HepG2 (cell line): Measurements from ENCODE around the gene GRIP2. TPM values are rescaled to one million over a fixed set of nuclear protein-coding genes. Genes with fewer than 3 reads are reported as not detected.

Experiments used
- ATAC-seq: fragments of 200-7000 bp; cut with Tn5 transposase; 3 replicates; pipeline ENCODE4 v1.9.1; 2020; ENCODE audit warnings: mild to moderate bottlenecking, moderate library complexity
- BruUV-seq: library from RNA; stranded (reverse); fragments of 400-500 nt; replicated peaks from 2 replicates; lab custom pipeline; 2021; lab: Mats Ljungman, UMichigan
- CTCF ChIA-PET: fragments of 300-600 bp; formaldehyde crosslinking; extraction: SDS; loops from one replicate; lab custom pipeline; 2021; ENCODE audit warnings: low total read pairs, inconsistent platforms, low intra/inter-chr PET ratio; lab: Yijun Ruan, JAX
- POLR2A ChIA-PET: fragments of 350-600 bp; sonication (Branson Sonifier 250); formaldehyde crosslinking; loops from one replicate; lab custom pipeline; 2020; ENCODE audit warnings: antibody characterized with exemption, inconsistent platforms; lab: Yijun Ruan, JAX
- DNase-seq: peaks from one replicate; pipeline ENCODE4 v3.0.0-alpha.2; 2015; ENCODE audit warnings: low spot score
- FAIRE-seq: peaks from 3 replicates; lab custom pipeline; 2011; peaks lifted over from hg19 to GRCh38; lab: Jason Lieb, UNC
- H2AFZ ChIP-seq: one replicate; pipeline ENCODE4 v1.6.1; 2011; ENCODE audit warnings: low read length, inconsistent platforms
- H3K27ac ChIP-seq: fragments of 300-600 bp; 3 replicates; pipeline ENCODE4 v1.8.0; 2011; ENCODE audit warnings: mixed run types, mild to moderate bottlenecking, mixed read lengths, low read length, inconsistent platforms; ENCODE audit not compliant: insufficient read depth; ENCODE audit errors: extremely low read length
- H3K27me3 ChIP-seq, 2 experiments: fragments of 200-600 bp in 1 of 2; 2 replicates in 1 of 2; 3 replicates in 1 of 2; pipeline versions ENCODE4 v1.6.0 to v1.8.0; 2011; ENCODE audit warnings: low read length in 2 of 2, mild to moderate bottlenecking in 2 of 2, moderate library complexity in 2 of 2, inconsistent platforms in 1 of 2; ENCODE audit not compliant: insufficient read depth in 2 of 2, control insufficient read depth in 1 of 2
- H3K36me3 ChIP-seq, 2 experiments: fragments of 200-600 bp in 1 of 2; replicated peaks in 1 of 2; 2 replicates in 1 of 2; 3 replicates in 1 of 2; pipeline versions ENCODE4 v1.5.1 to v1.8.0; 2011; ENCODE audit warnings: low read length in 2 of 2, inconsistent platforms in 1 of 2; ENCODE audit not compliant: insufficient read depth in 2 of 2, control insufficient read depth in 1 of 2
- H3K4me1 ChIP-seq: 2 replicates; pipeline ENCODE4 v1.5.1; 2012; ENCODE audit warnings: low read length, inconsistent platforms; ENCODE audit not compliant: insufficient read depth
- H3K4me2 ChIP-seq: 2 replicates; pipeline ENCODE4 v1.6.0; 2011; ENCODE audit warnings: low read depth, low read length, inconsistent platforms
- H3K4me3 ChIP-seq, 3 experiments: fragments of 200-600 bp in 1 of 3; sonication (generic), shearing (Covaris generic) in 1 of 3; replicated peaks in 1 of 3; 2 replicates each; pipeline ENCODE4 v1.5.1; 2011 to 2016; ENCODE audit warnings: low read length in 3 of 3, inconsistent platforms in 2 of 3, low read depth in 2 of 3, mild to moderate bottlenecking in 2 of 3, control low read depth in 1 of 3, mixed read lengths in 1 of 3; ENCODE audit not compliant: insufficient read depth in 1 of 3
- H3K79me2 ChIP-seq: one replicate; pipeline ENCODE4 v1.6.1; 2011; ENCODE audit warnings: low read length, inconsistent platforms; ENCODE audit not compliant: insufficient read depth
- H3K9ac ChIP-seq: 2 replicates; pipeline ENCODE4 v1.6.0; 2011; ENCODE audit warnings: mild to moderate bottlenecking, low read depth, low read length, inconsistent platforms; ENCODE audit not compliant: insufficient read depth
- H3K9me3 ChIP-seq: 2 replicates; pipeline ENCODE4 v1.5.1; 2012; ENCODE audit warnings: mild to moderate bottlenecking, low read length
- H4K20me1 ChIP-seq: 2 replicates; pipeline ENCODE4 v1.6.0; 2011; ENCODE audit warnings: inconsistent platforms, mild to moderate bottlenecking, low read length, moderate library complexity; ENCODE audit not compliant: insufficient read depth
- ATRX ChIP-seq: sonication (generic); formaldehyde crosslinking; IDR thresholded peaks from 2 replicates; pipeline ENCODE4 v1.4.0; 2020; ENCODE audit warnings: missing genetic modification reagents, borderline replicate concordance
- FOSL1 ChIP-seq: sonication (generic); formaldehyde crosslinking; IDR thresholded peaks from 2 replicates; pipeline ENCODE4 v1.9.0; 2021; ENCODE audit warnings: missing genetic modification reagents, borderline replicate concordance
- FOXP1 ChIP-seq, 2 experiments: fragments of 450-650 bp in 1 of 2; IDR thresholded peaks; 2 replicates each; pipeline ENCODE4 v1.6.1; 2017 to 2018; ENCODE audit warnings: antibody characterized with exemption in 1 of 2
- KMT2B ChIP-seq: IDR thresholded peaks from 2 replicates; pipeline ENCODE4 v1.6.1; 2016; ENCODE audit warnings: missing genetic modification reagents, missing compliant biosample characterization
- NFRKB ChIP-seq: fragments of 450-650 bp; IDR thresholded peaks from 2 replicates; pipeline ENCODE4 v1.6.1; 2017
- NR2C2 ChIP-seq: sonication (generic); formaldehyde crosslinking; IDR thresholded peaks from 2 replicates; pipeline ENCODE4 v1.4.0; 2020; ENCODE audit warnings: missing genetic modification reagents, mild to moderate bottlenecking, moderate library complexity, borderline replicate concordance
- PAX8 ChIP-seq: sonication (generic); formaldehyde crosslinking; IDR thresholded peaks from 2 replicates; pipeline ENCODE4 v1.8.0; 2022; ENCODE audit warnings: mild to moderate bottlenecking, missing genetic modification reagents, borderline replicate concordance
- RFX1 ChIP-seq: fragments of 450-650 bp; IDR thresholded peaks from 2 replicates; pipeline ENCODE4 v1.6.1; 2017
- TBX3 ChIP-seq: fragments of 450-650 bp; IDR thresholded peaks from 2 replicates; pipeline ENCODE4 v1.6.1; 2017; ENCODE audit warnings: antibody characterized with exemption, mild to moderate bottlenecking, inconsistent platforms, borderline replicate concordance
- ZBTB7A ChIP-seq: sonication (generic); formaldehyde crosslinking; IDR thresholded peaks from 2 replicates; pipeline ENCODE4 v1.8.0; 2022; ENCODE audit warnings: mild to moderate bottlenecking, missing genetic modification reagents
- ZFP37 ChIP-seq: sonication (generic); formaldehyde crosslinking; IDR thresholded peaks from 2 replicates; pipeline ENCODE4 v1.4.0; 2020; ENCODE audit warnings: missing genetic modification reagents, borderline replicate concordance
- ZNF205 ChIP-seq: IDR thresholded peaks from 2 replicates; pipeline ENCODE4 v1.6.1; 2018; ENCODE audit warnings: missing biosample characterization, missing genetic modification reagents
- ZNF350 ChIP-seq: sonication (generic); formaldehyde crosslinking; IDR thresholded peaks from 2 replicates; pipeline ENCODE4 v1.4.0; 2020; ENCODE audit warnings: mild to moderate bottlenecking, low read depth, missing genetic modification reagents, borderline replicate concordance
- ZNF382 ChIP-seq: sonication (generic); formaldehyde crosslinking; IDR thresholded peaks from 2 replicates; pipeline ENCODE4 v1.5.0; 2020; ENCODE audit warnings: missing genetic modification reagents, mild to moderate bottlenecking, borderline replicate concordance
- ZSCAN12 ChIP-seq: sonication (generic); formaldehyde crosslinking; IDR thresholded peaks from 2 replicates; pipeline ENCODE4 v1.9.0; 2021; ENCODE audit warnings: mild to moderate bottlenecking, missing genetic modification reagents
- WGBS: methylation state at CpG from one replicate; pipeline ENCODE4 v1.1.6; 2017; ENCODE audit warnings: low lambda C conversion rate; 5-methylcytosine and 5-hydroxymethylcytosine counted together
- in situ Hi-C: cut with HindIII; loops from 2 replicates; pipeline ENCODE4 v1.10.0; 2017; ENCODE audit warnings: low pct_unique_long_range_greater_than_20kb; ENCODE audit not compliant: extremely low pct_ligation_motif_present
- intact Hi-C: fragments of 100-400 bp; cut with micrococcal nuclease; formaldehyde crosslinking; loops from one replicate; pipeline ENCODE4 v1.10.0; 2022; ENCODE audit not compliant: unreplicated experiment
- polyA plus RNA-seq, 8 experiments: library from polyadenylated mRNA; depleted of rRNA in 3 of 8; stranded (reverse) in 7 of 8; unstranded in 1 of 8; fragments of >200 nt; fragmentation: Illumina TruSeq in 4 of 8; extraction: Trizol in 4 of 8; gene quantifications; 2 replicates each; pipeline versions ENCODE4 v1.2.1 to v1.2.3, GENCODE V29; 2011 to 2016; ENCODE audit warnings: low read depth in 4 of 8, missing spikeins in 1 of 8, mixed read lengths in 1 of 8; ENCODE audit not compliant: insufficient read depth in 1 of 8
- total RNA-seq, 5 experiments: library from RNA; depleted of rRNA; stranded (reverse); fragments of >200 nt; fragmentation: Illumina TruSeq; extraction: Trizol; gene quantifications; 2 replicates each; pipeline ENCODE4 v1.2.3, GENCODE V29; 2016; ENCODE audit warnings: low read depth in 1 of 5
- TF ChIP-seq, protein P1 (sequence below): sonication (generic); formaldehyde crosslinking; IDR thresholded peaks from 2 replicates; pipeline ENCODE4 v1.5.0; 2020; ENCODE audit warnings: missing genetic modification reagents
- TF ChIP-seq, protein P2 (sequence below): sonication (generic); formaldehyde crosslinking; IDR thresholded peaks from 2 replicates; pipeline ENCODE4 v1.5.0; 2020; ENCODE audit warnings: missing genetic modification reagents, mild to moderate bottlenecking, borderline replicate concordance

The GRIP2 gene
- total and polyA plus RNA-seq, 2 of the 13 experiments (the other 11 are each of a cell fraction or from before 2014, with no cell fraction given): 0.11 to 0.24 TPM

DNA sequence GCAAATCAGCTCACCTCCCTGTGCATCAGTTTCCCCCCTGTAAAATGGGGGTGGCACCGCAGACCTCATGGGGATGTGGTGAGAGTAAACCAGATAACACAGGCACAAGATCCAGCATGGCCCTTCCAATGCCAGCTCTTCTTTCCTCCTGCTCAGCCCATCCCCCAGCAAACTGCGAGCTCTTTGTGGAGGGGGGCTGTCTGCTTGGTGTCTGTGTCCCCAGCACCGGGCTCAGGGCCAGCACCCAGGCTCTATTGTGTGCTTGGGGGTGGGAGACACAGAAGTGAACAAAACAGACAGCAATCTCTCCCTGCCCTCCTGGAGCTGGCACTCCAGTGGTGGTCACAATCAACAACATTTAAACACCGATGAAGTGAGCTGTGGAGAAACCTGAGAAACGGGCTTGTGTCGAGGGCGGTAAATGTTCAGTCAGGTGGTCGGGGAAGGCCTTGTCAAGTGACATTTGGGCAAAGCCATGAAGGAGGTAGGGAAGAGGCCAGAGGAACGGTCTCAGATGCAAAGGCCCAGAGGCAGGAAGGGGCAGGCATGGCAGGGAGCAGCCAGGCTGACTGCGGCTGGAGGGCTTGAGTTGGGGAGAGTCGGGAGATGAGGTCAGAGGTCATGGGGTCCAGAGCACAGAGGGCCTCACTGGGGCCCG, 28.4 kb downstream of the GRIP2 start:
- ATAC-seq (no peak), DNase-seq (no peak), FAIRE-seq (no peak)
- in situ Hi-C loops: loop anchor here (5.0 kb wide), 1 partner anchor 36 kb away; no protein-coding TSS in a partner anchor
- no peak overlapping the region for H3K4me3 ChIP-seq
- H2AFZ ChIP-seq: no peak overlapping the region
- H3K9me3 ChIP-seq: no peaks in the 10 kb centered on the region
- peaks cover 4 to 20% of the 10 kb centered on the region in 2 experiments; a peak in 3 of 5 replicates for H3K27me3 ChIP-seq
- no peaks in the 10 kb centered on the region for H4K20me1 ChIP-seq
- no peak overlapping the region for H3K4me2 ChIP-seq
- WGBS: 25% methylated on average over 12 of the region's 12 CpGs
- no TSS peak for BruUV-seq
- no peaks in the 10 kb centered on the region for H3K4me1 ChIP-seq
- CTCF ChIA-PET: no interaction called here
- H3K36me3 ChIP-seq: no peaks in the 10 kb centered on the region
- TF ChIP-seq ZNF205 (CRISPR knock-in tag) (no peak), ZFP37 (CRISPR knock-in tag) (no peak)
- TF ChIP-seq, protein P1, sequence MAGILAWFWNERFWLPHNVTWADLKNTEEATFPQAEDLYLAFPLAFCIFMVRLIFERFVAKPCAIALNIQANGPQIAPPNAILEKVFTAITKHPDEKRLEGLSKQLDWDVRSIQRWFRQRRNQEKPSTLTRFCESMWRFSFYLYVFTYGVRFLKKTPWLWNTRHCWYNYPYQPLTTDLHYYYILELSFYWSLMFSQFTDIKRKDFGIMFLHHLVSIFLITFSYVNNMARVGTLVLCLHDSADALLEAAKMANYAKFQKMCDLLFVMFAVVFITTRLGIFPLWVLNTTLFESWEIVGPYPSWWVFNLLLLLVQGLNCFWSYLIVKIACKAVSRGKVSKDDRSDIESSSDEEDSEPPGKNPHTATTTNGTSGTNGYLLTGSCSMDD: no peak
- H3K9ac ChIP-seq: no peak overlapping the region
- H3K79me2 ChIP-seq: no peaks in the 10 kb centered on the region
- no peak overlapping the region for H3K27ac ChIP-seq
- intact Hi-C loops: no loop called here
- POLR2A ChIA-PET: no interaction called here

DNA sequence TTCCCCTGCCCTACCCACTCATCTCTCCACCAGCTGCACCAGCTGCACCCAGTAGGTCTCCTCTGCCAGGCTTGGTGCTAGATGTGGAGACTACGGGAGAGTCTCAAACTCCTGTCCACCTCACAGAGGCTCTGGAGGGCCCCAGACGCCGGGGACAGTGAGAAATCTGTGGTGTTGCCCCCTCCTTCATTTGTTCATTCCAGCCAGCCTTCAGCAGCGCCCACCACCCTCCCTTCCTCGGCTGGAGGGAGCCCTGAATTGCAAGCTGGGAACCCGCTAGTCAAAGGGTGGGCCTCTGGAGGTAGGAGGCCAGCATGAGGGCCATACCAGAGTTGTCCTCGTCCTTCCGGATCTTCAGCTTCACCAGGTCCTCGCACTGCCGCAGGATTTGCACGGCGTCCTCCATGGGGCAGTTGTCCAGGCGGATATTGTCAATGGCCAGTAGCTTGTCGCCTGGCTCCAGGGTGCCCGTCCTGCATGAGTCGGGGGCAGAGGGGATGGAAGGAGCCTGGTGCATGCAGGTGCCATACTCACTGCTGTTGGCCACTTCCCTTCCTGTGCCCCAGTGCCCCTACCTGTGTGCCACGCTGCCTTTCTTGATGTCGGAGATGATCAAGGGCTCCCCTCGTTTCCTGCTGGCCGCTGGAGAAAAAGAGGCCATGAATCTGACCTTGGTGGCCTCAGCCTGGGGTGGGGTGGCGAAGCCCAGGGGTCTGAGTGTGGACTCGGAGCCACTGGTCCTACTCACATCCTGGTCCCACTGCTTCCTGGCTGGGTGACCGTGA, 29.1 kb downstream of the GRIP2 start:
- H3K79me2 ChIP-seq: no peaks in the 10 kb centered on the region
- no peak overlapping the region for H3K4me2 ChIP-seq
- FAIRE-seq (no peak), DNase-seq (no peak), ATAC-seq (no peak)
- no peaks in the 10 kb centered on the region for H3K4me1 ChIP-seq
- H3K9ac ChIP-seq: no peak overlapping the region
- H4K20me1 ChIP-seq: no peaks in the 10 kb centered on the region
- no peak overlapping the region for H2AFZ ChIP-seq
- H3K36me3 ChIP-seq: no peaks in the 10 kb centered on the region
- no TSS peak for BruUV-seq
- 64% methylated on average over 12 of the region's 23 CpGs for WGBS
- H3K9me3 ChIP-seq: no peaks in the 10 kb centered on the region
- CTCF ChIA-PET: no interaction called here
- in situ Hi-C loops: loop anchor here (5.0 kb wide), 1 partner anchor 36 kb away; no protein-coding TSS in a partner anchor
- intact Hi-C loops: no loop called here
- H3K4me3 ChIP-seq: no peak overlapping the region
- H3K27ac ChIP-seq: no peak overlapping the region
- H3K27me3 ChIP-seq: peaks cover 4 to 20% of the 10 kb centered on the region in 2 experiments; a peak in 3 of 5 replicates
- POLR2A ChIA-PET: no interaction called here
- TF ChIP-seq ATRX (CRISPR knock-in tag): no peak
- TF ChIP-seq ZNF350 (CRISPR knock-in tag): no peak
- TF ChIP-seq, protein P2, sequence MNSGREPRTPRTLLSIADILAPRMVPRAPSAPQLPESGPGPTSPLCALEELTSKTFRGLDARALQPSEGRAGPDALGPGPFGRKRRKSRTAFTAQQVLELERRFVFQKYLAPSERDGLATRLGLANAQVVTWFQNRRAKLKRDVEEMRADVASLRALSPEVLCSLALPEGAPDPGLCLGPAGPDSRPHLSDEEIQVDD (CRISPR knock-in tag): no peak
- no peak for TF ChIP-seq ZNF382 (CRISPR knock-in tag)
- TF ChIP-seq TBX3: no peak
- no peak for TF ChIP-seq RFX1
- no peak for TF ChIP-seq KMT2B (CRISPR knock-in tag)
- TF ChIP-seq ZSCAN12 (CRISPR knock-in tag): no peak
- no peak for TF ChIP-seq PAX8 (CRISPR knock-in tag)
- TF ChIP-seq NR2C2 (CRISPR knock-in tag): no peak
- TF ChIP-seq NFRKB: no peak
- no peak for TF ChIP-seq FOXP1 (IDR thresholded peaks at IDR 0.05)
- no peak for TF ChIP-seq FOXP1 (CRISPR knock-in tag; IDR thresholded peaks at IDR 0.05)
- TF ChIP-seq FOSL1 (CRISPR knock-in tag): no peak
- no peak for TF ChIP-seq ZBTB7A (CRISPR knock-in tag)
